ENCODE measurements around the gene SLC9C1.

DNA sequence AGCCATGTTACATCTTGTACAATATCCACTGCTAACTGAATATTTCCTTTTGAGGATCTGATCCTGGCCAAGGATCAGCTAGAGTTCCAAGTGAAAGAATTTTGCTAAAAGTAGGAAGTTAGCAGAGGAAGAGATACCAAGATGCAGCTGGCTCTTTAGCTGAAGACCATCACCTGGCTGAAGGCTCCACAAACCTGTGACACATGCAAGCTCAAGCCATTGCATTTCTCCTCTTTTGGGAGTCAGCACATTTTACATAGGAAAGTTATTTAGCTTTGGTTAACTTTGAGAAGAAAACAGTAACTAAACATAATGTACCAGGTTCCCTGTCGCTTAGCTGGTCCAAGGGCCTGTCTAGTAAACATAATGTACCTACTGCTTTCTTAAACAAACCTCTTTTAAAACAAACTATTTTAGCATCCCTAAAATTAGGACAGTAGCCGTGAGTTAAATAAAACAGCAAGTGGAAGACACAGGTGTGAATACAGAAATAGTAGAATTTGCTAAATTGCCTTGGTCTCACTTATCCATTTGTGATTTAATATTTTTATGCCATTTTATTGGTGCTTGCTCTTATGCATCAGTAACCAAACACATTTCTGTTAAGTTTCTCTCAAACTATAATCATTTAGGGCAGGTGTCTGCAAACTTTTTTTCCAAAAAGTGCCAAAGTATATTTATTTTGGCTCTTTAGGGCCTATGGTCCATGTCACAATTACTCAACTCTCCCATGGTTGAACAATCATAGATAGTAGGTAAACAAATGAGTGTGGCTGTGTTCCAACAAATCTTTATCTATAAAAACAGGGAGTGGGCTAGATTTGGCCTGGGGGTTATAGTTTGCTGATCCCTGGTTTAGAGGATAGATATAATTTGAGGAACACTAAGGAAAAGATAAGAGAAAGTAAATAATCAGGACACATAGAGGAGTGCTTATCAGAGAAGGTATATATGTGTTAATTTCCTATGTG is 172.2 kb downstream of the SLC9C1 start:
- TF ChIP-seq TAF1 (IDR thresholded peaks at IDR 0.05; ENCODE audit: control insufficient read depth, extremely low read depth, insufficient read depth, low read length, severe bottlenecking) (no peak), RFX5 (IDR thresholded peaks at IDR 0.05; ENCODE audit: low read depth, low read length) (no peak), CTCF (IDR thresholded peaks at IDR 0.05 in 2 of 3, conservative IDR thresholded peaks at IDR 0.05 in 1 of 3; ENCODE audit: insufficient read depth in 2 of 3, low read depth in 1 of 3, low read length in 3 of 3) (no peak), EZH2 (IDR thresholded peaks at IDR 0.05; ENCODE audit: borderline replicate concordance, low read depth, low read length) (no peak), POLR2A (conservative IDR thresholded peaks at IDR 0.05) (no peak)
- TF ChIP-seq, protein P1, sequence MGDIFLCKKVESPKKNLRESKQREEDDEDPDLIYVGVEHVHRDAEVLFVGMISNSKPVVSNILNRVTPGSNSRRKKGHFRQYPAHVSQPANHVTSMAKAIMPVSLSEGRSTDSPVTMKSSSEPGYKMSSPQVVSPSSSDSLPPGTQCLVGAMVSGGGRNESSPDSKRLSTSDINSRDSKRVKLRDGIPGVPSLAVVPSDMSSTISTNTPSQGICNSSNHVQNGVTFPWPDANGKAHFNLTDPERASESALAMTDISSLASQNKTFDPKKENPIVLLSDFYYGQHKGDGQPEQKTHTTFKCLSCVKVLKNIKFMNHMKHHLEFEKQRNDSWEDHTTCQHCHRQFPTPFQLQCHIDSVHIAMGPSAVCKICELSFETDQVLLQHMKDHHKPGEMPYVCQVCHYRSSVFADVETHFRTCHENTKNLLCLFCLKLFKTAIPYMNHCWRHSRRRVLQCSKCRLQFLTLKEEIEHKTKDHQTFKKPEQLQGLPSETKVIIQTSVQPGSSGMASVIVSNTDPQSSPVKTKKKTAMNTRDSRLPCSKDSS (IDR thresholded peaks at IDR 0.05; ENCODE audit: low read depth, partially characterized antibody) = no peak
- TF ChIP-seq, protein P2, sequence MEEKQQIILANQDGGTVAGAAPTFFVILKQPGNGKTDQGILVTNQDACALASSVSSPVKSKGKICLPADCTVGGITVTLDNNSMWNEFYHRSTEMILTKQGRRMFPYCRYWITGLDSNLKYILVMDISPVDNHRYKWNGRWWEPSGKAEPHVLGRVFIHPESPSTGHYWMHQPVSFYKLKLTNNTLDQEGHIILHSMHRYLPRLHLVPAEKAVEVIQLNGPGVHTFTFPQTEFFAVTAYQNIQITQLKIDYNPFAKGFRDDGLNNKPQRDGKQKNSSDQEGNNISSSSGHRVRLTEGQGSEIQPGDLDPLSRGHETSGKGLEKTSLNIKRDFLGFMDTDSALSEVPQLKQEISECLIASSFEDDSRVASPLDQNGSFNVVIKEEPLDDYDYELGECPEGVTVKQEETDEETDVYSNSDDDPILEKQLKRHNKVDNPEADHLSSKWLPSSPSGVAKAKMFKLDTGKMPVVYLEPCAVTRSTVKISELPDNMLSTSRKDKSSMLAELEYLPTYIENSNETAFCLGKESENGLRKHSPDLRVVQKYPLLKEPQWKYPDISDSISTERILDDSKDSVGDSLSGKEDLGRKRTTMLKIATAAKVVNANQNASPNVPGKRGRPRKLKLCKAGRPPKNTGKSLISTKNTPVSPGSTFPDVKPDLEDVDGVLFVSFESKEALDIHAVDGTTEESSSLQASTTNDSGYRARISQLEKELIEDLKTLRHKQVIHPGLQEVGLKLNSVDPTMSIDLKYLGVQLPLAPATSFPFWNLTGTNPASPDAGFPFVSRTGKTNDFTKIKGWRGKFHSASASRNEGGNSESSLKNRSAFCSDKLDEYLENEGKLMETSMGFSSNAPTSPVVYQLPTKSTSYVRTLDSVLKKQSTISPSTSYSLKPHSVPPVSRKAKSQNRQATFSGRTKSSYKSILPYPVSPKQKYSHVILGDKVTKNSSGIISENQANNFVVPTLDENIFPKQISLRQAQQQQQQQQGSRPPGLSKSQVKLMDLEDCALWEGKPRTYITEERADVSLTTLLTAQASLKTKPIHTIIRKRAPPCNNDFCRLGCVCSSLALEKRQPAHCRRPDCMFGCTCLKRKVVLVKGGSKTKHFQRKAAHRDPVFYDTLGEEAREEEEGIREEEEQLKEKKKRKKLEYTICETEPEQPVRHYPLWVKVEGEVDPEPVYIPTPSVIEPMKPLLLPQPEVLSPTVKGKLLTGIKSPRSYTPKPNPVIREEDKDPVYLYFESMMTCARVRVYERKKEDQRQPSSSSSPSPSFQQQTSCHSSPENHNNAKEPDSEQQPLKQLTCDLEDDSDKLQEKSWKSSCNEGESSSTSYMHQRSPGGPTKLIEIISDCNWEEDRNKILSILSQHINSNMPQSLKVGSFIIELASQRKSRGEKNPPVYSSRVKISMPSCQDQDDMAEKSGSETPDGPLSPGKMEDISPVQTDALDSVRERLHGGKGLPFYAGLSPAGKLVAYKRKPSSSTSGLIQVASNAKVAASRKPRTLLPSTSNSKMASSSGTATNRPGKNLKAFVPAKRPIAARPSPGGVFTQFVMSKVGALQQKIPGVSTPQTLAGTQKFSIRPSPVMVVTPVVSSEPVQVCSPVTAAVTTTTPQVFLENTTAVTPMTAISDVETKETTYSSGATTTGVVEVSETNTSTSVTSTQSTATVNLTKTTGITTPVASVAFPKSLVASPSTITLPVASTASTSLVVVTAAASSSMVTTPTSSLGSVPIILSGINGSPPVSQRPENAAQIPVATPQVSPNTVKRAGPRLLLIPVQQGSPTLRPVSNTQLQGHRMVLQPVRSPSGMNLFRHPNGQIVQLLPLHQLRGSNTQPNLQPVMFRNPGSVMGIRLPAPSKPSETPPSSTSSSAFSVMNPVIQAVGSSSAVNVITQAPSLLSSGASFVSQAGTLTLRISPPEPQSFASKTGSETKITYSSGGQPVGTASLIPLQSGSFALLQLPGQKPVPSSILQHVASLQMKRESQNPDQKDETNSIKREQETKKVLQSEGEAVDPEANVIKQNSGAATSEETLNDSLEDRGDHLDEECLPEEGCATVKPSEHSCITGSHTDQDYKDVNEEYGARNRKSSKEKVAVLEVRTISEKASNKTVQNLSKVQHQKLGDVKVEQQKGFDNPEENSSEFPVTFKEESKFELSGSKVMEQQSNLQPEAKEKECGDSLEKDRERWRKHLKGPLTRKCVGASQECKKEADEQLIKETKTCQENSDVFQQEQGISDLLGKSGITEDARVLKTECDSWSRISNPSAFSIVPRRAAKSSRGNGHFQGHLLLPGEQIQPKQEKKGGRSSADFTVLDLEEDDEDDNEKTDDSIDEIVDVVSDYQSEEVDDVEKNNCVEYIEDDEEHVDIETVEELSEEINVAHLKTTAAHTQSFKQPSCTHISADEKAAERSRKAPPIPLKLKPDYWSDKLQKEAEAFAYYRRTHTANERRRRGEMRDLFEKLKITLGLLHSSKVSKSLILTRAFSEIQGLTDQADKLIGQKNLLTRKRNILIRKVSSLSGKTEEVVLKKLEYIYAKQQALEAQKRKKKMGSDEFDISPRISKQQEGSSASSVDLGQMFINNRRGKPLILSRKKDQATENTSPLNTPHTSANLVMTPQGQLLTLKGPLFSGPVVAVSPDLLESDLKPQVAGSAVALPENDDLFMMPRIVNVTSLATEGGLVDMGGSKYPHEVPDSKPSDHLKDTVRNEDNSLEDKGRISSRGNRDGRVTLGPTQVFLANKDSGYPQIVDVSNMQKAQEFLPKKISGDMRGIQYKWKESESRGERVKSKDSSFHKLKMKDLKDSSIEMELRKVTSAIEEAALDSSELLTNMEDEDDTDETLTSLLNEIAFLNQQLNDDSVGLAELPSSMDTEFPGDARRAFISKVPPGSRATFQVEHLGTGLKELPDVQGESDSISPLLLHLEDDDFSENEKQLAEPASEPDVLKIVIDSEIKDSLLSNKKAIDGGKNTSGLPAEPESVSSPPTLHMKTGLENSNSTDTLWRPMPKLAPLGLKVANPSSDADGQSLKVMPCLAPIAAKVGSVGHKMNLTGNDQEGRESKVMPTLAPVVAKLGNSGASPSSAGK (IDR thresholded peaks at IDR 0.05) = no peak
